MM.1S (cell line): ENCODE measurements around the gene SNX11.

Experiments used
- EZH2 ChIP-seq: fragments of 300-600 bp; sonication (generic); optimal IDR thresholded peaks from 2 replicates; pipeline ENCODE3; 2017; ENCODE audit warnings: low read depth, mild to moderate bottlenecking, antibody characterized with exemption, low read length, mixed read lengths
- EZH2phosphoT487 ChIP-seq: fragments of 300-600 bp; sonication (generic); IDR thresholded peaks from 2 replicates; pipeline ENCODE4 v1.6.1; 2018; ENCODE audit warnings: antibody characterized with exemption, low read length
- TF ChIP-seq, protein P1 (sequence below): fragments of 300-600 bp; sonication (generic); IDR thresholded peaks from 2 replicates; pipeline ENCODE4 v1.5.1; 2016; ENCODE audit warnings: antibody characterized with exemption, low read length, mixed read lengths

- TF ChIP-seq, protein P1, sequence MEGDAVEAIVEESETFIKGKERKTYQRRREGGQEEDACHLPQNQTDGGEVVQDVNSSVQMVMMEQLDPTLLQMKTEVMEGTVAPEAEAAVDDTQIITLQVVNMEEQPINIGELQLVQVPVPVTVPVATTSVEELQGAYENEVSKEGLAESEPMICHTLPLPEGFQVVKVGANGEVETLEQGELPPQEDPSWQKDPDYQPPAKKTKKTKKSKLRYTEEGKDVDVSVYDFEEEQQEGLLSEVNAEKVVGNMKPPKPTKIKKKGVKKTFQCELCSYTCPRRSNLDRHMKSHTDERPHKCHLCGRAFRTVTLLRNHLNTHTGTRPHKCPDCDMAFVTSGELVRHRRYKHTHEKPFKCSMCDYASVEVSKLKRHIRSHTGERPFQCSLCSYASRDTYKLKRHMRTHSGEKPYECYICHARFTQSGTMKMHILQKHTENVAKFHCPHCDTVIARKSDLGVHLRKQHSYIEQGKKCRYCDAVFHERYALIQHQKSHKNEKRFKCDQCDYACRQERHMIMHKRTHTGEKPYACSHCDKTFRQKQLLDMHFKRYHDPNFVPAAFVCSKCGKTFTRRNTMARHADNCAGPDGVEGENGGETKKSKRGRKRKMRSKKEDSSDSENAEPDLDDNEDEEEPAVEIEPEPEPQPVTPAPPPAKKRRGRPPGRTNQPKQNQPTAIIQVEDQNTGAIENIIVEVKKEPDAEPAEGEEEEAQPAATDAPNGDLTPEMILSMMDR: no peak
- TF ChIP-seq EZH2phosphoT487: no peak
- no peak for TF ChIP-seq EZH2
These were observed 14.5 kb downstream of the SNX11 start for GRCh38 chr17:48121923-48122664.
